NCI-H1092 treated with DMSO at 0.1 percent for 48 hours (cell line): Measurements from ENCODE around the gene KLRD1.
"Not testable (repeated sequence)": the region's sequence is repeated elsewhere in the genome, so short reads cannot be mapped to it uniquely, and the experiment has no call there.

Experiments used
- DNase-seq: peaks from one replicate; lab custom pipeline; 2025; lab: John Stamatoyannopoulos, UW

Gene KLRD1

GRCh38 chr12:10369557-10370415, 62.1 kb downstream of the KLRD1 start:
- no peak for DNase-seq

- DNase-seq = not testable (repeated sequence)
These were observed 64.3 kb downstream of the KLRD1 start for GRCh38 chr12:10371893-10372535.

- no peak for DNase-seq
These were observed 64.9 kb downstream of the KLRD1 start for GRCh38 chr12:10372559-10372958.

GRCh38 chr12:10374624-10375018, 67.0 kb downstream of the KLRD1 start:
- no peak for DNase-seq

GRCh38 chr12:10378737-10379136, 71.1 kb downstream of the KLRD1 start:
- DNase-seq = not testable (repeated sequence)
